Activated CD4-positive, alpha-beta T cell treated with anti-CD3 and anti-CD28 coated beads for 24 hours (primary cell): ENCODE measurements around the gene ADAT1.
A peak's percentile ranks its signal among the peaks of the same experiment; 100 is the strongest.

Experiments
- DNase-seq, 2 donors: peaks; one replicate each; pipeline ENCODE4 v3.0.0-alpha.2; 2020; ENCODE audit warnings: low read depth in 2 of 2

Gene ADAT1, protein sequence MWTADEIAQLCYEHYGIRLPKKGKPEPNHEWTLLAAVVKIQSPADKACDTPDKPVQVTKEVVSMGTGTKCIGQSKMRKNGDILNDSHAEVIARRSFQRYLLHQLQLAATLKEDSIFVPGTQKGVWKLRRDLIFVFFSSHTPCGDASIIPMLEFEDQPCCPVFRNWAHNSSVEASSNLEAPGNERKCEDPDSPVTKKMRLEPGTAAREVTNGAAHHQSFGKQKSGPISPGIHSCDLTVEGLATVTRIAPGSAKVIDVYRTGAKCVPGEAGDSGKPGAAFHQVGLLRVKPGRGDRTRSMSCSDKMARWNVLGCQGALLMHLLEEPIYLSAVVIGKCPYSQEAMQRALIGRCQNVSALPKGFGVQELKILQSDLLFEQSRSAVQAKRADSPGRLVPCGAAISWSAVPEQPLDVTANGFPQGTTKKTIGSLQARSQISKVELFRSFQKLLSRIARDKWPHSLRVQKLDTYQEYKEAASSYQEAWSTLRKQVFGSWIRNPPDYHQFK

DNA sequence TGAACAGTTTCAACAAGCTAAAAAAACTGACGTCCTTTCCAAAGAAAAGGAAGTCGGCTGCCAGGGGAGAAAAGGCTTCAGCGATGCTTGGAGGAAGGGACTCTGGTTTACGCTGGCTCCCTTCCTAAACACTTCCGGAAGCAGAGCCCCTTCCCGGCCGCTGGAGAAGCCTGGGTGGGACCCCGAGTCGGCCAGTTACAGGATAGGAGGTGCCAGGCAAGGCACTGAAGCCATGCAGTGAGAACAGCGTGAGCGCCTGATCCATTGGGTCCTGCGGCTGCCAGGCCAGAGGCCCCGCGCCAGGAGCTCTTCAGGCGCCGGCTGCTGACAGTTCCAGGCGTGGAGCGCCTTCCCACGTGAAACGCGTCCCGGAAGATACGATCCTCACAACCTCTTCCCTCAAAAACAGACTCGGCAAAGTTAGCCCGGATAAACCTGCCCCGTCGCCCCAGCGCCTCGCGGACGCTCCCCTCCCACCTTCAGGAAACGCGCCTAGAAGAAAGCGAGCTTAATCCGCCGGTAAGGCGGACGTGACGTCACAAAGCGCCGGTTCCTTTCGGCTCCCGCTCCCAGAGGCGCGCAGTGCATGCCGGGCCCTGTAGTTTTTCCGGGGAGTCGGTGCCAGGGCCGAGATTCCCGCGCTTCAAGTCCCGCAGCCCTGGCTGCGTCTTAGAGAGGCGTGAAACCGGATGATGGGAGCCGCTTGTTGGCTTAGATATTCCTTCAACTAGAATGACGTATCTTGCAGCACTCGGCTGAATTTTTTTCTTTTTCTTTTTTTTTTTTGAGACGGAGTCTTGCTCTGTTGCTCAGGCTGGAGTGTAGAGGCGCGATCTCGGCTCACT, at the start of gene ADAT1:
TSS of gene ADAT1 (minus strand) at position 521 of the 845 bp plus-strand sequence. CDS start 2,482 bp downstream, outside the sequence.
- DNase-seq = peak; percentile 91 to 95

DNA sequence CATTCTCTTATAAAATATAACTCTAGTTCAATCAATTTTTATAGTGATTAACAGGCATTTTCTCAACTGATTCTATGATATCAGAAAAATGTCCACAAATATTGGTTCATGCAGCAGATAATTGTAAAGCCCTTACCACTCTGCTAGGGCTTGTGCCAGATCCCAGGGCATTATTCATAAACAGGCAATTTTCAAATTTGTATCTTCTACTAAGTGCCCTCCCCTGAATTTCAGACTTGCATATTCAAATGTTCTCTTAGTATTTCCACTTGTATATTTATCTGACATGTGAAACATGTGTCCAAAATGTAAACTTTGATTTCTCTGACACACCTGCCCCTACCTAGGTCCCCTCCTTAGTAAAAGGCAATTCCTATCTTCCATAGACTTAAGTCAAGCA, 44.4 kb upstream of the ADAT1 start:
- no peak for DNase-seq

DNA sequence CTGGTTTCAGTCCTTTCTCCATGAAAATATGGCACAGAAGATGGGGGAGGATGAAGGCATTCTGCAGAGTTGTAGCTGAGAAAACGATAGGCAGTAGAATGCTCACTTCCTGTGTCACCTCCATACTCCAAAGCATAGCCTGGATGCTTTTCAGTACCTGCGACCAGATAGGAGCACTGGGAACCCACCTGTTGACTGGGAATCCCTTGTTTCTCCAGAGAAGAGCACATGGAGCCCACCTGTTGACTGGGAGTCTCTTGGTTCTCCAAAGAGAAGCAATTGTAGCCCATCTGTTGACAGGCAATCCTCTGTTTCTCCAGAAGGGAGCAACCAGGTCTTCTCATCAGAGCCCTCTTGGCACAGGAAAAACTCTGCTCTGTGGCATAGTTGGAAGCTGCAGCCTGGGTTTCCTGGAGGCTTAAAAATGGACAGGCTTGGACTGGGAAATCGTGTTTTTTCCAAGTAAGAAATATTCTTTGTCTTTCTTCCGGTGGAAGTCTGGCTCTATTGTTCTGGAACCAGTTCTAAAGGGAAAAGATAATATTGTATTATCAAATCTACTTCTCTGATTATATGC, 37.7 kb upstream of the ADAT1 start:
- no peak for DNase-seq

DNA sequence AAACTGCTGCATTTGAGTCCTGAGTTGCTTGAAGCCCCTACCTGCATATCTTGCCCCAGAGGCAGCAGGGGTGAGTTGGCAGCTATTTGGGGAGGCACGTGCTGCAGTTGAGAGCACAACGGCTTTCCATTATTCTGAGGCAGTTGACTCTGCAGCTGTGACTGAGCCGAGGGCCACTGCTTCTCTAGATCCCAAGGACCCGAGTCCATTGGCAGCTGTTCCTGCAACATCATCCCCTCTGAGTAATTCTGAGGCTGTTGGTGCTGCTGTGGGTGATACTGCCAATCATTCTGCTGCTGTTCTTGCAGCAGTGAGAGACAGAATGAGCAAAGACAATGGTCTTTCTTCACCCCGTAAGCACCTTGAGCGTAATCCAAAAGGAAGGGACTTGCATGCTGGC, 37.2 kb upstream of the ADAT1 start:
- DNase-seq = no peak

DNA sequence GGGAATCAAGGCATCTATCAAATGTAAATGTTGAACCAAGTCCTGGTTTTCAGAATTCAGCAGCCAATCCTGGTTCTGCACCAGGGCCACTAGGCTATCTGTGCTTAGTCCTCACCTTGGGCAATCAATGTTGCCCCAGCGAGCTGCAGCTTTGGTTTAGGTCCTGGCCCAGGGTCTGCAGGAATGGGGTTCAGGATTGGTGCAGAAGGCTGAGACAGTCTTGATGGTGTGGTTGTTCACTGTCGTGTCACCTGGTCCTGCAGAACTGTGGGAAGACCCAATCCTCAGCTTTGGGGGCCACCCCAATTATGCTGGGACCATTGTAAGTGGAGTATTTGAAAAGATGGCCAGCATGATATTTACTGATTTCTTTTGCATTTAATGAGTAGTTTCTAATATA, 35.1 kb upstream of the ADAT1 start:
- no peak for DNase-seq

DNA sequence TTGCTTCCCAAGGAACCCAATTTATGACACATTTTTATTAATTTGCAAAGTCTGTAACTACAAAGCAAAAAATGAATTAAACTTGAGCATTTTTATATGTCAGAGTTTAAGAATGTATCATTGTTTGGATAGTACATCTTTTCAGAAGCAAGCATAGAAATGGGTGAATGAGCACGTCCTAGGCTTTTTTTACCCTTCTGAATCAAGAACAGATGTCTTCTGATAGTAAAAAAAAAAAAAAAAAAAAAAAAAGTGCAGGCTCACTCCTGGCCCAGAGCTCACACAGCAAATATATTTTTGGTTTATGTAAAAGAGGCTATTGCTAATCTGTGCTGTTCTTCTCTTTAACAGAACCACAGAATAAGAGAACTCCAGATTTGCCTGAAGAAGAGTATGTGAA, 30.8 kb upstream of the ADAT1 start:
- no peak for DNase-seq

DNA sequence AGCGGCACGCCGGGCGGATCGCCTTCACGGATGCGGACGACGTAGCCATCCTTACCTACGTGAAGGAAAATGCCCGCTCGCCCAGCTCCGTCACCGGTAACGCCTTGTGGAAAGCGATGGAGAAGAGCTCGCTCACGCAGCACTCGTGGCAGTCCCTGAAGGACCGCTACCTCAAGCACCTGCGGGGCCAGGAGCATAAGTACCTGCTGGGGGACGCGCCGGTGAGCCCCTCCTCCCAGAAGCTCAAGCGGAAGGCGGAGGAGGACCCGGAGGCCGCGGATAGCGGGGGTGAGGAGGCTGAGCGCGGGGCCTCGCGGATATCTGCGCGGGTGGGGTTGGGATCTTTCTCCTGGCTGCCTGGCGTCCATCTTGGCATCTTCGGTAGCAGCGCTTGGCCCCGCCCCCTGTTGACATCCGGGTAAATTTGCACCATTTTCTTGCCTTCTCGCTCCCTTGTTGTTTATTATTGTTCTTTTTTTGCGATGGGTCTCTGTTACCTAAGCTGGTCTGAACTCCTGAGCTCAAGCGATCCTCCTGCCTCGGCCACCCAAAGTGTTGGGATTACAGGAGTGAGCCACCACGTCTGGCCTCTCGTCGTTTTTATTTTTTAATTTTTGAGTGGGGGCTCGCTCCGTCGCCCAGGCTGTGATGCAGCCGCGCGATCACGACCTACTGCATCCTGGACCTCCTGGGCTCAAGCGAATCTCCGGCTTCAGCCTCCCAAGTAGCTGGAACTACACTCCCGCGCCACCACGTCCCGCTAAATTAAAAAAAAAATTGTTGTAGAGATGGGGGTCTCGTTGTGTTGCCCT, 25.4 kb upstream of the ADAT1 start:
- DNase-seq = peak; percentile 80 to 81

DNA sequence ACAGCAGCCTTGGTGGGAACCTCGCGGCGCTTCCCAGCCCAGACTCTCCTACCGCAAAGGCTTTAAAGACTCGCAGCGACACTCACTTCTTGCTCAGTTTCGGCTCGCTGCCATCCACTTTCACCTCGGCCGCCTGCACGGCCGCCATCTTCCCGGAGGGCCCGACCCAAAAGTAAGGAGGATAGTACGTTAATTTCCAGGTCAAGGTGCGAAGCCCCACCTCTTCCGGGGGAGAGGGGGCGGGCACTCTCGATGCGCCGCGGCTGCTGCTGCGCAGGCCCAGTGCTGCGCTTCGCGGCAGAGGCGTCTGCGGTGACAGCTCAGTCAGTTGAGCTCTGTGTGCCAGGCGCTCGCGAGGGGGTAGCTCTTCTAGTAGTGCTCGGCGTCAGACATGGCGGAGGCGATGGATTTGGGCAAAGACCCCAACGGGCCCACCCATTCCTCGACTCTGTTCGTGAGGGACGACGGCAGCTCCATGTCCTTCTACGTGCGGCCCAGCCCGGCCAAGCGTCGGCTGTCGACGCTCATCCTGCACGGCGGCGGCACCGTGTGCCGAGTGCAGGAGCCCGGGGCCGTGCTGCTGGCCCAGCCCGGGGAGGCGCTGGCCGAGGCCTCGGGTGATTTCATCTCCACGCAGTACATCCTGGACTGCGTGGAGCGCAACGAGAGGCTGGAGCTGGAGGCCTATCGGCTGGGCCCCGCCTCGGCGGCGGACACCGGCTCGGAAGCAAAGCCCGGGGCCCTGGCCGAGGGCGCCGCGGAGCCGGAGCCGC, 24.6 kb upstream of the ADAT1 start, which contains the start of the genes KARS1 and TERF2IP:
TSS of gene KARS1 (minus strand) at position 174 of the 773 bp plus-strand sequence. CDS start at position 148, 26 bp downstream.
TSS of gene TERF2IP (plus strand) at position 282 of the 773 bp plus-strand sequence. CDS start at position 392, 110 bp downstream.
- peak; percentile 87 to 88 for DNase-seq

DNA sequence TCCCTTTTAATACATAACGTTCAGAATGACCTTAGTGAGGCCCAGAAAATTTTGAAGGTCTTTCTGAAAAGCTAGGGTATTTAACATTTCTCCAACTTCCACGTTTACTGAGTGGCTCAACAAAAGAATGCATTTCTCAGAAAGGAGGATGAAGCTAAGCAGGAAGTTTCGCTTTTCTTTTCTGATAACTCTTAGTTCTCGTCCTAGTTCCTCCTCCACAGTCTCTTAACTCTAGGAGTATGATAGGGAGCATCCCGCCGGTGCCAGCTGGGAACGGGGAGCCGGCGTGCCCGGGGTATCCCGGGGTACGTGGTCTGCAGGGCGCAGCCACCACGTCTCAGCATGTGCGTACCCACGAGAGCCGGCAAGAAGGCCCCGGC, 24.0 kb upstream of the ADAT1 start:
- no peak for DNase-seq

DNA sequence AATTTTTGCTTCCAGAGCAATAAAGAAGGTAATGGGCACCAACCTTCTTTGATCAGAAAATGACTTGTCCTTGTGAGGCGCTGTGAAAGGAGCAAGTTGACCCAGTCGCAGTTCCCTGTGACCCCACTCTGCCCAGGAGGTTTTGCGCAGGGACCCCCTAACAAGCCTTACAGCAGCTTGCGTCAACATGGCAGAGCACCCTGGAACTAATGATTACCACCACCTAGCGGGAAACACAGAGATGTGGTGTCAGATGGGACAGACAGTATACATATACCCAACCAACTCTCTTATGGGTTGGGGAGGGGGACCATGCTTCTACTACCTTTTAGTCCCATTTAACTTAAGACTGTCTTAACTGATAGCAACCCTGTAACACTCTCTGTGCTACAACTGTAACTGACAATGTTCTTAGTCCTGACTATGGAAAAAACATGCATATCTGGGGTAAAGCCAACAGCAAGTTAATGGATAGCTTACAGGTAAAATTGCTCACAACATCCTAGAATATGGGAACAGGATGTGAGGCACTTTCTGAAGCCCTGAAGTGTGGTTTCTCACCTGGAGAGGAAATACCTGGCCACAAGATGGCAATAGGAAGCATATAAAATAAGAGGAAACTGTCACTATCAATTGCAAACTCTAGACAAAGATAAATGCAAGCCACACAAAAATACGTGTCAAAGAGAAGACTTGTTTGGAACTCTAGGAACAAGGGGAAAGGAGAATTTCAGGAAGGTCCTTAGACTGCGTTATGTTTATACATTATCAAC, 21.3 kb upstream of the ADAT1 start:
- no peak for DNase-seq

DNA sequence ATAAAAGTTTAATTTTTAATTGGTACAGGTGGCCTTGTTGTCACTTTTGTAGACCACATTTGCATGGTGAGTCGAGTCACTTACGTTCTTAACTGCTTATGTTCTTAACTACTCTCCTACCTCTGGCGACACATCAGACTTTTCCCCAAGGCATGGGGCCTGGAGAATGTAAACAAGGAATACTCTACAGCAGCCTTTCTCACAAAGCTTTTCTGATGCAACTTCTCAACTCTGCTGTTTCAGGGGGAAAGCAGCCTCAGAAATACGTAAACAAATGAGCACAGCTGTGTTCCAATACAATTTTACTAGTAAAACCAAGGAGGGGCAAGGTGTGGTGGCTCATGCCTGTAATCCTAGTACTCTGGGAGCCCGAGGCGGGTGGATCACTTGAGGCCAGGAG, 17.5 kb upstream of the ADAT1 start:
- DNase-seq = no peak

DNA sequence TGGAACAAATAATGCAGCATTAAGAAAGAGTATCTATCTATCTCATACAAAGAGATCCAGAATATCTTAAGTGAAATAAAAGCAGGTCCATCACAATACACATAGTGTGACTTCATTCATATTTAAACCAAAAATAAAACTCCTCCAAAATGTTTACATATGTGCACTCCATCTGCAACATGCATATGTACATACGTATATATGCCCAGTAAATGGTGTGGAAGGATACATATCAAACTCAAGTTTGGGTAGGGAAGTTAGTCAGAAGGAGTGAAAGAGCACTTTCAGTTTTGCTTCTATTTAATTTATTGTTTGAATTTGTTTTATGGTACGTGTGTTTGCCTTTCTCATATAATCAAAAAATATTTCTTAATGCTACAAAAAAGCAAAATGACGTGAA, 12.0 kb upstream of the ADAT1 start:
- no peak for DNase-seq

DNA sequence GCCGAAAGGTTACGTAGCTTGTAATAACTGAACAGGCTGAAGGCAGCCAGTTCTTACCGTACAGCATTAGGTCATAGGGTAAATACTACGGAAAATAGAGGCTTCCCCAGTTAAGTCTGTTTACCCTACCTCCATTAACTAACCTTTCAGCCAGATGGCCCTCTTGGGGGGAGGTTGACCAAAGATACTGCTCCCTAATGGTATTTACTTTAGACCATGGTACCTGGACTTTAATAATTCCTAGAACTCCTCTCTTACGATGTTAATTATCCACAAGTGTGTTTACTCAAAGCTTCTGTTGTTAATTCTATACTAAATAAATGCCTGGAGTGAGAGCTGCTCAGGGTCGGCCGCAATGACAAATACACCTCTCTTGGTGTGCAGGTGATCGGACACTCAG, 9.8 kb upstream of the ADAT1 start:
- DNase-seq = no peak

DNA sequence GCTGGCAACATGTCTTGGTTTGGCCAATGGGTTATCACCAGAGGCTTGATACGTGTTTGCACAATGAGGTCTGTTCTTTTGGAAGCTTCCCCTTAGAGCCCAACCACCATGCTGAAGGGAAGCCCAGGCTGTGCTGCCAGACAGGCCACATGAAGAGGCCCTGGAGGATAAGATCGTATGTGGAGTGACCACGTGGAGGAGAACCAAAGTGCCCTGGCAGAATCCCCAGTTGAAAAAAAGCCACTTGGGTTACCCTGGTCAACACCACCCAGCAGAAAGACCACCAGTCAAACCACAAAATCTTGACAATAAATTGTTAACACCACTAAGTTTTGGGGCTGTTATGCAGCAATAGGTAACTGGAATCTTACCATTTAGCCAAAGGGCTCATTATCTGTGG, 7.0 kb upstream of the ADAT1 start:
- DNase-seq = no peak

DNA sequence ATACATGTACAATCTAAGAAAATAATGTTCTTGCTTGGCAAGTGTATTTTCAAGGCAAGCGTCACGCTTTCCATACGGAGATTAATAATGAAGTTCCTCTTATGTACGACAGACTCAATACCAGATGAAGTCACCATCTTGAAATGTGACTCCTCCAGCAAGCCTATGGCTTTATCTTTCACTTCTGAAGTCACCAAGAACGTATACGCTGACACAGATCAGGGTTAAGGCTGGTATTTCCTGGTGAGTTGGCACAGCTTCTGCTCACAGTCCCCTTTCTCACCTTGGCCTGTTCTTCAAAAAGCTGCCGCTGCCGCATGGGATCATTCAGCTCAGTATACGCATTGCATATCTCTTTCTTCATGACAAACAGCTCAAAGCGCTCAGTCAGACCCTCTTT, 6.1 kb upstream of the ADAT1 start:
- no peak for DNase-seq

DNA sequence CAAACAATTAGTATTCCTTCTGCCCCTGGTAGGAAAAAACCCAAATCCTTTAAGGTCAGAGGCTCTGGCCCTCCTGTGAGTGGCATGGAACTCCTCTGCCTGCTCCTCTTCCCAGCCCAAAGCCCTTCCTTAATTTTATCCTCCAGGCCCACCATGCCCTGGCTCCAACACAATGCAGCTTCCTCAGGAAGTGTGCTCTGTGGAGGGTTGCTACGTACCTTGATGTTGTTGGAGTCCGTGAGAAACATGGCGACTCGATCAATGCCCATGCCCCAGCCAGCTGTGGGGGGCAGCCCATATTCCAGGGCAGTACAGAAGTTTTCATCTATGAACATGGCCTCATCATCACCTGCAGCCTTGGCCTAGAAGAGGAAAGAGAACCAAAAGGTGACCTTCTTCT, 5.3 kb upstream of the ADAT1 start:
- DNase-seq = no peak

DNA sequence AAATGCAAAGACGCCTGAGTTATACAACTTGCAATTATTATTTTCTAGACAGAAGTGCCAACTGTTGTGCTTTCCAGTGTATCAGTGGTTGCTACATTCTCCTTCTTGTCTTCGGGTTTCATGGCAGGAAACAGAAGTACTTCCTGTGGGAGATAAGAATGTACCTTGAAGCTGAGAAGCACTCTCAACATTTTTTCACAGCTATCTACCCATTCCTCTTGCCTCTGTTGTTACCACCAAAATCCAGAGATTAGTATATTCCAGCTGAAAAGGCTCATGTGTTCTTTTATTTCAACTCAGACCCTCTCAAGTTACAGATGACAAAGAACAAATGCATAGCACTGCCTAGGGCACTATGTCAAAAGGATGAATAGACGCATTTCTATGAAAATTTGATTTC, 4.8 kb upstream of the ADAT1 start:
- DNase-seq = no peak

DNA sequence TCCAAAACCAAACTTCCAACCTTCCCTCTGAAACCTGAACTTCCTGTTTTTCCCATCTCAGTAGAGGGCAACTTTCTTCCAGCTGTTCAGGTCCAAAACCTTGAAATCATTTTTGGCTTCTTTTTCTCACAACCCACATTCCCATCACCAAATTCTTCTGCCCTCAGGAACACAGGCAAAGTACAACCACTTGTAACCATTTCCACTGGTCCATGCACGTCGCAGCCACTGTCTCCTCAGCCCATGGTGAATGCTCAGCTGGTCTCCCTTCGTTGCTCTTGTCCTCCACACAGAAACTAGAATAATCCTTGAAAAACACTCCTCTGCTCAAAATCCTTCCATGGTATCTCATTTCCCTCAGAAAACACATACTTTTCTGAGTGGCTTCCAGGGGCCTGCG, 3.7 kb upstream of the ADAT1 start:
- DNase-seq = no peak

DNA sequence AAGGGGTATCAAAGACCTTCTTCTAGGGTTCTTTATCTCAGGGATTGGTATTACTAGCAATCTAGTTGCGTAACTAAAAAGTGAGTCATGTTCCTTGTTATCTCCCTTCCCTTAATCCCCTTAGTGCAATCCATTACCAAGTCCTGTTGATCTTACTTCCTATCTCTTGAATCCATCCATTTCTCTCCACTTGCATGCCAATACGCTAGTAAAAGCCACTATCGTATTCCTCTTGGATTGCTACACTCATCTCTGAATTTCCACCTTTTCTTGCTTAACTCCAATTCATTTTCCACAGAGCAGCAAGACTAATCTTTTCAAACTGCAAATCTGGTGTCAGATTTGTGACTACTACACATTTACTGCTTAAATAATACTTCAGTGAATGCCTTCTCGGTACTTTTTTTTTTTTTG, 1.8 kb upstream of the ADAT1 start:
- DNase-seq = no peak

DNA sequence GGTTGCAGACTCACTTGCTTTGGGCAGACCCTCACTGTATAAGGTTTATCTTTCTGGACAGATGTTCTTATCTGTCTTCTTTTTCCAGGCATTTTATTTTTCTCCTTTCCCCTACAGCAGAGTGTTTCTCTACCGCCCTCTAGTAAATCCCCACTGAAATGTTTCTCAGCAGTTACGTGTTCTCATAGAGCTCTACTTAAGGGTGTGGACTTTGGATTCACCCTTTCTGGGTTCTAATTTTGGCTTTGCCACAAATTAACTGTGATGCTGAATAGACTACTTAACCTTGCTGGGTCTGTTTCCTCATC, 2.0 kb downstream of the ADAT1 start:
- no peak for DNase-seq
